AML-193 (cell line): Measurements from ENCODE around the gene SOCS7.
"Not testable (repeated sequence)": the region's sequence is repeated elsewhere in the genome, so short reads cannot be mapped to it uniquely, and the experiment has no call there.

ENCODE experiments used
- DNase-seq, 2 experiments: peaks; one replicate each; lab custom pipeline; 2025; lab: John Stamatoyannopoulos, UW

SOCS7 gene

GRCh38 chr17:38421171-38421841, 69.7 kb downstream of the SOCS7 start:
- DNase-seq: no peak

GRCh38 chr17:38421871-38422827, 70.5 kb downstream of the SOCS7 start:
- no peak for DNase-seq

- no peak for DNase-seq
Measured at GRCh38 chr17:38424297-38424972, 72.8 kb downstream of the SOCS7 start.

GRCh38 chr17:38425031-38425430, 73.4 kb downstream of the SOCS7 start:
- peak in 1 of 2 experiments; percentile 14 for DNase-seq

- no peak for DNase-seq
Measured at GRCh38 chr17:38425744-38426143, 74.1 kb downstream of the SOCS7 start.

- DNase-seq: no peak
Measured at GRCh38 chr17:38426441-38426840, 74.8 kb downstream of the SOCS7 start.

- no peak for DNase-seq
Measured at GRCh38 chr17:38427160-38427949, 75.7 kb downstream of the SOCS7 start.

GRCh38 chr17:38428112-38428642, 76.5 kb downstream of the SOCS7 start, which contains the start of gene ARHGAP23:
Gene ARHGAP23, plus strand, starts transcription at chr17:38428464. Its CDS starts 22 bp downstream, at chr17:38428486.
- peak; percentile 42 to 50 for DNase-seq

GRCh38 chr17:38428643-38429371, 77.2 kb downstream of the SOCS7 start:
- peak; percentile 21 to 42 for DNase-seq

GRCh38 chr17:38429476-38430100, 77.9 kb downstream of the SOCS7 start:
- DNase-seq: no peak

- peak; percentile 31 to 53 for DNase-seq
Measured at GRCh38 chr17:38430316-38430715, 78.7 kb downstream of the SOCS7 start.

GRCh38 chr17:38430822-38431221, 79.2 kb downstream of the SOCS7 start:
- DNase-seq: no peak

GRCh38 chr17:38431346-38432145, 79.9 kb downstream of the SOCS7 start:
- no peak for DNase-seq

- DNase-seq: no peak
Measured at GRCh38 chr17:38434178-38434665, 82.6 kb downstream of the SOCS7 start.

GRCh38 chr17:38435795-38436194, 84.2 kb downstream of the SOCS7 start:
- DNase-seq: no peak

- DNase-seq: no peak
Measured at GRCh38 chr17:38436386-38436785, 84.7 kb downstream of the SOCS7 start.

GRCh38 chr17:38437313-38437712, 85.7 kb downstream of the SOCS7 start:
- not testable (repeated sequence) for DNase-seq

- DNase-seq: no peak
Measured at GRCh38 chr17:38439436-38439835, 87.8 kb downstream of the SOCS7 start.
